Transverse colon (tissue), 4 donors: ENCODE data around the gene SLC35B4.

Experiments
- CTCF ChIP-seq, 5 experiments: fragments of 200-600 bp in 3 of 5; fragments of 450-650 bp in 2 of 5; sonication (generic) in 3 of 5; IDR thresholded peaks; 1 replicate in 2 of 5; 2 replicates in 3 of 5; pipeline ENCODE4 v1.5.1; 2016 to 2017; ENCODE audit warnings: antibody characterized with exemption in 5 of 5, inconsistent platforms in 3 of 5, mild to moderate bottlenecking in 2 of 5, moderate library complexity in 1 of 5
- POLR2A ChIP-seq: fragments of 450-650 bp; IDR thresholded peaks from one replicate; pipeline ENCODE4 v1.6.1; 2016; ENCODE audit warnings: antibody characterized with exemption, mild to moderate bottlenecking, moderate library complexity
- POLR2AphosphoS5 ChIP-seq, 3 donors: sonication (generic); formaldehyde crosslinking; IDR thresholded peaks; one replicate each; pipeline ENCODE4 v1.6.1; 2016; ENCODE audit warnings: antibody characterized with exemption in 3 of 3

GRCh38 chr7:134330974-134331373 is 14.2 kb upstream of the SLC35B4 start:
- TF ChIP-seq POLR2A (no peak), CTCF (IDR thresholded peaks at IDR 0.05) (no peak), POLR2AphosphoS5 (IDR thresholded peaks at IDR 0.05) (no peak)
